T-helper 1 cell (primary cell): Measurements from ENCODE around the gene OSBPL2.

Experiments used
- DNase-seq, 5 donors: peaks; one replicate each; pipeline ENCODE4 v3.0.0-alpha.2; 2012 to 2020

OSBPL2 gene

GRCh38 chr20:62262064-62262463, 23.7 kb downstream of the OSBPL2 start:
- DNase-seq: no peak

- no peak for DNase-seq
These were observed 25.1 kb downstream of the OSBPL2 start for GRCh38 chr20:62263396-62263795.

- DNase-seq: no peak
These were observed 27.0 kb downstream of the OSBPL2 start for GRCh38 chr20:62265365-62265764.

GRCh38 chr20:62266340-62266739, 28.0 kb downstream of the OSBPL2 start:
- no peak for DNase-seq

GRCh38 chr20:62266851-62267250, 28.5 kb downstream of the OSBPL2 start:
- no peak for DNase-seq

- no peak for DNase-seq
These were observed 29.2 kb downstream of the OSBPL2 start for GRCh38 chr20:62267543-62267942.

GRCh38 chr20:62268228-62268900, 30.0 kb downstream of the OSBPL2 start:
- no peak for DNase-seq

- no peak for DNase-seq
These were observed 31.1 kb downstream of the OSBPL2 start for GRCh38 chr20:62269378-62269777.

- no peak for DNase-seq
These were observed 31.6 kb downstream of the OSBPL2 start for GRCh38 chr20:62269871-62270270.

GRCh38 chr20:62272200-62272599, 33.9 kb downstream of the OSBPL2 start:
- DNase-seq: no peak

GRCh38 chr20:62273416-62273815, 35.1 kb downstream of the OSBPL2 start:
- no peak for DNase-seq

GRCh38 chr20:62274332-62274950, 36.1 kb downstream of the OSBPL2 start:
- no peak for DNase-seq

- no peak for DNase-seq
These were observed 36.9 kb downstream of the OSBPL2 start for GRCh38 chr20:62275219-62275618.

GRCh38 chr20:62276439-62276838, 38.1 kb downstream of the OSBPL2 start:
- DNase-seq: no peak

GRCh38 chr20:62277253-62277652, 38.9 kb downstream of the OSBPL2 start:
- no peak for DNase-seq

- DNase-seq: no peak
These were observed 42.0 kb downstream of the OSBPL2 start for GRCh38 chr20:62280303-62280702.

GRCh38 chr20:62281161-62281933, 43.0 kb downstream of the OSBPL2 start:
- DNase-seq: no peak

GRCh38 chr20:62282103-62282502, 43.8 kb downstream of the OSBPL2 start:
- DNase-seq: no peak

- DNase-seq: no peak
These were observed 44.7 kb downstream of the OSBPL2 start for GRCh38 chr20:62282877-62283503.

- DNase-seq: no peak
These were observed 46.1 kb downstream of the OSBPL2 start for GRCh38 chr20:62284448-62284847.

GRCh38 chr20:62285151-62285550, 46.8 kb downstream of the OSBPL2 start:
- no peak for DNase-seq

- no peak for DNase-seq
These were observed 47.4 kb downstream of the OSBPL2 start for GRCh38 chr20:62285722-62286121.

GRCh38 chr20:62286493-62287064, 48.3 kb downstream of the OSBPL2 start:
- no peak for DNase-seq
